Head of caudate nucleus (tissue), 42 donors: ENCODE measurements around the gene UCK2.
A peak's percentile ranks its signal among the peaks of the same experiment; 100 is the strongest.

Experiments
- DNase-seq, 42 donors: peaks; one replicate each; pipeline versions ENCODE4 v3.0.0 to v3.0.0-alpha.2; 2020 to 2021; ENCODE audit warnings: mixed read lengths in 7 of 42
- intact Hi-C: fragments of 100-400 bp; cut with DNase I; formaldehyde crosslinking; loops from one replicate; pipeline ENCODE4 v1.15.0; 2022

Gene UCK2

DNA sequence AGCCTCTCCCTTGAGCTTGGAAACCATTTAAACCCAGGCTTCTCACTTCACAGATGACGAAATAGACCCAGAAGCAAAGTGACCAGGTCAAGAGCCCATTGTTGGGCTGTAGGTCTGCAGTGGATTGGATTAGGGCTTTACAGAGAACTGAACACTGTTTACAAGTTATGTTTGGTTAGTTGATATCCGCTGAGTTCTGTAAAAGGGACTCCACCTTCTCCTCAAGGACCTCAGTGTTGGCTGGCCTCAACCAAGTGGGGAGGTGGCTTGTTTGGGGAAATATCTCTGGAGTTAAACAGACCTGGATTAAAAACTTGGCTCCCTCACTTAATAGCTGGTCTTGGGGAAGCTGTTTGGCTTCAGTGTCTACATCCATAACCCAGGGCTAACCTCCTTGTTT, 88.1 kb downstream of the UCK2 start:
- no peak for DNase-seq
- intact Hi-C loops: loop anchor here (5.0 kb wide), 1 partner anchor 518 kb away; no protein-coding TSS in a partner anchor

DNA sequence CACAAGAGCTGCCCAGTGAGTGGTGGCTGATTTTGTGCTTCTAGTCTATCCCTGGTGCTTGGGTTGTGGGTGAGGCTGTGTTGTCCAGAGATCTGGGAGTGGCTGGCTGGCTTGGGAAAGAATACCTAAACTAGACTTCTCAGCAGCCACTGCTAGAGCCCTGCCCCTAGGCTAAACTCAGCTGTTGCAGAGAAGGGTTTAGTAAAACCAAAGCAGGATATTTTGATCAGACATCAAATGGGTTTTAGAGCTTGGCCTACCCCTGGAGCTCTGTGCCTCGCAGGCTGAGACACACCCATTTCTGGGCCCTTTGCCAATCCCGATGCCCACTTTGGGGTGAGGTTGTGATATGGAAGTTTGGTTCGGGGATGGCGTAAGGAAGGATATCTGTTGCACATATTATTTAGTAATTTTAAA, 88.5 kb downstream of the UCK2 start:
- intact Hi-C loops: loop anchor here (5.0 kb wide), 1 partner anchor 519 kb away; no protein-coding TSS in a partner anchor
- DNase-seq: no peak

DNA sequence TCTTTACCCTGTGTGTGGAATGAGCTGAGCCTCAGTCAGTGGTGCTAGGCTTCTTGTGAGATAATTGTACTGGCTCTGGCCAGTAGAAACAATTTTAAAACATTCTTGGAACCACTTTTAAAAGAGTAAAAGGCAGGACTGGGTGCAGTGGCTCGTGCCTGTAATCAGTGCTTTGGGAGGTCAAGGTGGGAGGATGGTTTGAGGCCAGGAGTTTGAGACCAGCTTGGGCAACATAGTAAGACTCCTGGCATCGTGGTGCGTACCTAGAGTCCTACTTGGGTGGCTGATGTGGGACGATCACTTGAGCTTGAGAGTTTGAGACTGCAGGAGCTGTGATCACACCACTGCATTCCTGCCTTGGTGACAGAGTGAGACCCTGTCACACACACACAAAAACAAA, 89.8 kb downstream of the UCK2 start:
- intact Hi-C loops: loop anchor here (5.0 kb wide), 1 partner anchor 520 kb away; no protein-coding TSS in a partner anchor
- DNase-seq: peak in 1 of 42 donors; percentile 40

DNA sequence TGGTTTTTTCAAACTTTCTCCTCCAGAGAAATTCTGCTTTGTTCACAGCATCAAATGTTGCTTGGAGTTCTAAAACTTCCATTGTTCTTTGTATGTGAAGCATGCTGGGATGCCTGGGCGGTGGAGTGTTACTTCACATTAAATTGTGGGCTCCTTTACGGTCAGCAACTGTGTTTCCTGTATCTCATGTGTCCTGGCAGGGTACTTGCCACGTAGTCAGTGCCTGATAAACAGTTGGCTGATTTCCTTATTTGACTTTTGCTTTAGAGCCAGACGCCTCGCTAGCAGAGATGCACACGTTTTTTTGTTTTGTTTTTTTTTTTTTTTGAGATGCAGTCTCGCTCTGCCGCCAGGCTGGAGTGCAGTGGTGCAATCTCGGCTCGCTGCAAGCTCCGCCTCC, 96.7 kb downstream of the UCK2 start:
- DNase-seq: no peak
- intact Hi-C loops: no loop called here

DNA sequence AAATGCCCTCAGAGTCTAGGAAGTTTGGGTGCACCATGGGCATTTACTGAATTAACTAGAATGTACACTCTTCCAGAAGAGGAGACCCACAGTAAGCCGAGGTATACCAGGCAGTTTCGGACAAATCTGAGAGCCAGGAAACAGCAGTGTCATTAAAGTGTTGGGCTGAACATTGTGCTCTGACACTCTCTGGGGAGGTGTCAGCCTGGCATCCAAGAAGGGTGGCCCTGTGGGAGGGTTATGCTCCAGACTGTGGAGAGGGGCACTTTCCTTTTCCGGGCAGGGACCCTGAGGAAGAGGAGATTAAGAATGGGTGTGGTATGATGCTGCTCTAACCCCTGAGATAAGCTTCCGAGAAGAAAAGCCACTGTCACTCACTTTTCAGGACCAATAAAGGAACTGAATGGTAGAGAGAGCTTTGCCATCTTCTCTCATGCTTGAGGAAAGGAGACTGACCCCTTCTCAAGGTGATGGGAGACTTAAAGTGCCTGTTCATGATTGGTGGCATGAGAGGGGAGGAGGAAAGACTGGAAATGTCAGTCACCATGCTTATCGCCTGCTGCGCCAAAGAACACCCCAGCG, 98.2 kb downstream of the UCK2 start:
- intact Hi-C loops: loop anchor here (5.0 kb wide), 1 partner anchor 552 kb away; no protein-coding TSS in a partner anchor

DNA sequence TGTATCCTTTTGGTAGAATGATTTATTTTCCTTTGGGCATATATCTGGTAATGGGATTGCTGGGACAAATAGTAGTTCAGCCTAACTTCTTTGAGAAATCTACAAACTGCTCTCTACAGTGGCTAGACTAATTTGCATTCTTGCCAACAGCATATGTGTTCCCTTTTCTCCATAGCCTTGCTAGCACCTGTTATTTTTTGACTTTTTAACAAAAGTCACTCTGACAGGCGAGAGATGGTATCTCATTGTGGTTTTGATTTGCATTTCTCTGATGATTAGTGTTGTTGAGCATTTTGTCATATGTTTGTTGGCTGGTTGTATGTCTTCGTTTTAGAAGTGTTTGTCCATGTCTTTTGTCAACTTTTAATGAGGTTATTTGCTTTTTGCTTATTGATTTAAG, 99.8 kb downstream of the UCK2 start:
- intact Hi-C loops: loop anchor here (5.0 kb wide), 1 partner anchor 550 kb away; no protein-coding TSS in a partner anchor
- DNase-seq: no peak

More for the DNA sequence above, 98.2 kb downstream of the UCK2 start:
- DNase-seq: peak in 1 of 42 donors; percentile 2

DNA sequence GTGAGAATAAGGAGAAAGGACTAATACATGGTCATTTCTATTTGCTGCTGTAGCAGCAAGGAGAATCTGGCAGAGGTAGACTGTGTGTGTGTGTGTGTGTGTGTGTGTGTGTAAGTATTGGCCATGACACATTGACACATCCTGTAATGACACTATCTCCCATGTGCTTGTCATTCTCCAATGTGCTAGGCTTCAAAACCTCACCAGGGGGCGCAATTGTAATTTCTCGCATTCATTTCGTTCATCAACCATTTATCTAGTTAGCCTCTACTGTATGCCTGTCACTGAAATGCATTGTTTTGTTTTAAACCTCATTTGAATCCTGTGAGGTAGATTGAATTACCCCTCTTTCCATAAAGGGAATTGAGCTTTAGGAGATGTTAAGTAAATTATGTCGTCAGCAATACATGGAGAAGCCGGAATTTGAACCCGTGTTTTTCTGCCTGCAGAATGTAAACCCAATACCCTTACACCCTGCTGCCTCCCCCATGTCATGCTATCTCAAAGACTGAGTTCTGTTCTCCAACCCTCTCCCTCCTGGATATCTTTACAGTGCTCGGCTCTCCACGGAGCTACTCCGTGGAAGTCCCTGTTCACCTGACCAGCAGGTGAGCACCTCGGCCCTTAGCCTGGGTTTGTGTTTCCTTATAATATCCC, 100.8 kb downstream of the UCK2 start:
- intact Hi-C loops: loop anchor here (5.0 kb wide), 1 partner anchor 549 kb away; no protein-coding TSS in a partner anchor
- peak in 41 of 42 donors; percentile 18 to 84 (median 59) for DNase-seq

DNA sequence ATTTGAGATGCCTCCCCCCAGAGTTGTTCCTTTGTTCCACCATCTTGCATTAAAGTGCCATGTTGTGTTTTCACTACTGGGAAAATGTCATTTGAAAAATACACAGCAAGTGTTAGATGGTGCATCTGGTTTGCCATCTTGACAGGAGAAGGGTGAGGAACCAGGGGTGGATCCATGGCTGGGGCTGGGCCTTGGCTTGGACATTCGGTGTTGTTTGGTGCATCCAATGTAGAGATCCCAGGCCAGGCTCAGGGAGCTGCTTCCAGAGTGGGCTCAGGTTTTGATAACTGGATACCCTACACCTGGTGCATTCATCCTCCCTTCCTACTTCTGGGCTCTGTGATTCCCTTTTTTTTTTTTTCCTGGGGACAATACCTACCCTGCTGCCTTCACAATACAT, 103.5 kb downstream of the UCK2 start:
- intact Hi-C loops: no loop called here
- no peak for DNase-seq

DNA sequence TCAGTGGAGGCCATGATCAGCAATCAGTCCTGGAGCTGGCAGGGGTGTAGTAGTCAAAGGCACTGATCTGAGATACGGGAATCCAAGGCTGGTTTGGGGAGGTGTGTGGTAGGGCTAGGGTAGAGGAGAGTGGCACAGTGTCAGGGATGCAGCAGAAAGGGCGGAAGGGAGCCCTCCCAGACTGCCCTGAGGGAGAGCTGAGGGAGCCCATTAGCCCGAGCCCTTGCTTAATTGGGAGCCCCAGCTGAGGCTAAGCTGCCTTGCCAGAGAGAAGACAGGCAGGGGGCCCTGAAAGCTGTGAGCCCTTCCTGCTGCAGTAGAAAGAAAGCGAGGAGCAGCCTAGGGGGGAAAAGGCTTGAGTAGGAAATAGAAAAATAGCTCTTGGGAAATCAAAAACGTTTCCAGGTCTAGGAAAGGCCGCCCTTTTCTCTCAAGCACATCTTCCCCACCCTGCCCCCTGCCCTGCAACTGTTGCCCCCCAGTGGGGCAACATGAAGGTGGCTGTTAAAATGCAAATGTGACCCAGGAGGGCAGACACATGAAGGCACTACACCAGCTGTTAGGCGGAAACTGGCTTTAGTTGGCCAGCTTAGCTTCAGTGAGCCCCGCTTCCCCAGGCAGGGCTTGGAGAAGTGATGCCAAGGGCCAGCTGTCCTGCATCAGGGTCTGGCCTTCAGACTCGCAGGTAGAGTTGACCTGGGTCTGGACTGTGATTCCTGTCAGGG, 106.2 kb downstream of the UCK2 start:
- intact Hi-C loops: no loop called here
- DNase-seq: no peak

DNA sequence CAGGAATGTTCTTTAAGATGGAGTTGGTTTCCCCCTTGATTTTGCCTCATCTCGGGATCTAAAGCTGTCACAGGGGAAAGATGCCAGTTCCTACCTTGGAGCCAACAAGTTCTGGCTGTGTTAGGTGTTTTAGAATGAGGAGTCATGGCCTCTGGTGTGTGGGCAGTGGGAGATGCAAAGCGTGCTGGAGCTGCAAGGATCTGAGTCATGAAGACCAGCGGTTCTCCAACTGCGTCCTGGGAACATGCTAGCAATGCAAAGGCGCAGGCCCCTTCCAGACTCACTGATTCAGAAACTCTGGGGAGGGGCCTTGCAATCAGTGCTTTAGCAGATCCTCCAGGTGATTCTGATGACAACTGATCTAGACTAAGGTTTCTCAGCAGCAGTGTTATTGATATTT, 109.1 kb downstream of the UCK2 start:
- no peak for DNase-seq
- intact Hi-C loops: no loop called here

DNA sequence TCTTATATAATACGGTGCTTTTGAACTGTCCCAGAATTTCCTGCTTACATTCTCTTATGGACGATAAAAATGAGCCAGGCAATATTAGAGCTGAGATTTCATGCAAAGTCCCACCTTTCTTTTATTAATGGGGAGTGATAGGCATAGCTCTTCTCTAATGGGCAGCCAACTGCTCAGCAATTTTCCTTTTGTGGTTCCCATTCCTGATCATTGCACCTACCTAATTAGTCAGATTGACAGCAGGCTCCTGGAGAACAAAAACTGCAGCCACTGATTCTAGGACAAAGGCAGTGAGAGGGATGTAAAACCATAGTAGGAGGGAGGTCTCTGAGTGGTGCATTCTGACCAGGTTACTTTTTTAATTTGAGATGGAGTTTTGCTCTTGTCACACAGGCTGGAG, 110.4 kb downstream of the UCK2 start:
- DNase-seq: no peak
- intact Hi-C loops: no loop called here

DNA sequence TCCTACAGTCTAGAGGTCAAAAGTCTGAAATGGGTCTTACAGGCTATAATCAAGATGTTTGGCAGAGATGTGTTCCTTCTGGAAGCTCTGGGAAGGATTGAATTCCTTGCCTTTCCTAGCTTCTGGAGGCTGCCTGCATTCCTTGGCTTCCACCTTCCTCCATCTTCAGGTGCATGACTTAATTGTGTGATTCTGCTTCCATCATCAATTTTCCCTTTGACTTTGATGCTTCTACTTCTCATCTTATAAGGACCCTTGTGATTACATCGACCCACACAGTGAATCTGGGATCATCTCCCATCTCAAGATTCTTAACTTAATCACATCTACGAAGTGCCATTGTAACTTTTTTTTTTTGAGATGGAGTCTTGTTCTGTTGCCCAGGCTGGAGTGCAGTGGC, 111.4 kb downstream of the UCK2 start:
- no peak for DNase-seq
- intact Hi-C loops: no loop called here

DNA sequence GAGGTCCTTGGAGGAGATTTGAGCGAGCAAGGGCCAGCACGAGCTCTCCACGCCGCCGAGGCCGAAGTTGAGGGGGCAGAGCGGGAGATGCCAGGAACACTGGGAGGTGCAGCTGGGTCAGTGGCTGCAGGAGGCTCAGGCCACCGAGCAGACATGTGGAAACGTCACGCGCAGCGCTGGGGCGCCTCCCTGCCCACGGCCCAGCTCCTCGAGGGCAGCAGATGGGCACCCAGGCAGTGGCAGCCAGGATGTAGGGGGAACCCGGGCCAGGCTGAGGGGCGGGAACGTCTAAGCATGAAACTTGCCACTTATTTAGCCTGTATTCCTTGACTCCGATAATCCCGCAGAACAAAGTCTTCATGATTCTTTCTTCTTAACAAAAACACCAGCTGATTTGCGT, 114.1 kb downstream of the UCK2 start:
- peak in 1 of 42 donors; percentile 37 for DNase-seq
- intact Hi-C loops: no loop called here

DNA sequence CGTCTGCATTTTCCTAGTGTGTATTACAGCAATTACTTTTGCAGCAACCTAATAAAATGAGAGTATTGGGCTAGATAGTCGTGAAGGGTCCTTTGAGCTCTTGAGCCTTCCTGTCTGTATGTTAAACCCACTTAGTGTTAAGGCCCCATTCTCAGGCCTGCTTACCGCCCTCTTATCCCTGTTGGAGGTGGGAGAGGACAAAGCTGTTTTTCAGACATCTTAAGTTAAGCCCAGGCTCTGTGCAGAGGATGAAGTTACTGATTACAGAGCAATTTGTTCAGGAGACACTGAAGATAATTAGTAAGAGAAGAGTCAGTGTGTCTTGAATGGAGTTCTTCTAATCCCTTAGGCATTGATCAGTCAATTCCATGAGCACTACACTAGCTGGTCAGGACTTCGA, 114.6 kb downstream of the UCK2 start:
- DNase-seq: peak in 1 of 42 donors; percentile 17
- intact Hi-C loops: no loop called here

DNA sequence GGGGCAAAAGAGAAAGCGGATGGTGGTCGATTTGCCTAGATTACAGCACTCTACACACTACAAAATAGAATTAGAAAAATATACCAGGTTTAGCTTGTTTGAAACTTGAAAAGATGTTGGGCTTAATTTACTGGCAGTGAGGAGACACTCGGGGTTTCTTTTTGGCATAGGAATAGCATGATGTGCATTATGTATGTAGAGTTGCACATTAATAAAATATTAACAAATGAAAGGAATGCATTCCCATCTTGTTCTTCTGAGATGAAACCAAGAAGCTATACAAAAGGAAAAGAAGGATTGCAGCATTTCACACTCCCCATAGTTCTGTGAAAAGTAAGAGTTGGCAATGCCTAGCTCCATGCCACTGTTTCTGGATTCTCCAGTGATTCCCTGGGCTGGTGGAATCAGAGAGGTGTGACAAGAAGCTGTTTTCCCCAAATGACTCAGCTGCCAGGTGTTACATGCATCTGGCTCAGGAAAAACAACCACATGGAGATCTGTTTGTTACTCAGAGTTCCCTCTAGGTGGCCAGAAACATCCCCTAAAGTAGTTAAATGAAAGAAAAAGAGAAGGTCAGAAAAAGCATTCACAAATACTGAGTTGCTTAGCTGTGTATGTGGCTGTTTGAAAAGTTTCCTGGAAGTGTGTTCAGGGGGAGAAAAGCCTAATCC, 115.6 kb downstream of the UCK2 start:
- intact Hi-C loops: no loop called here
- DNase-seq: peak in 1 of 42 donors; percentile 31

DNA sequence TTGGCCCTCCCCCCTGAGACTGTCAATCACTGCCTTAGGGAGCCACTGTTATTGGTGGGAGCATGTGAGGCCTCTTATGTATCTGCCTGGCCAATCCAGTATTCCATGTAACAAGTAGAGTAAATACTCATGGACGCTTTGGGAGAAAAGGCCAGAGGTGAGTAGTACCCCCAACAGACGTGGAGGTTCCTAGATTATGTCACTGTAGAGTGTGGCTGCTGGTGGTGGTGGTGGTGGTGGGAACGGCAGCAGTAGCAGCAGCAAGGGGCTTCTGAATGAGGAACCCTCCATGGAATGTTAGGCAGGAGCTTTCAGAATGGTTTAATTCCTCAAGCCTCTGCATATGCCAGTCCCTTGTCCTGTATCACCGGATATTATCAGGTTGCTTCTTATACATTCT, 118.5 kb downstream of the UCK2 start:
- DNase-seq: no peak
- intact Hi-C loops: no loop called here

DNA sequence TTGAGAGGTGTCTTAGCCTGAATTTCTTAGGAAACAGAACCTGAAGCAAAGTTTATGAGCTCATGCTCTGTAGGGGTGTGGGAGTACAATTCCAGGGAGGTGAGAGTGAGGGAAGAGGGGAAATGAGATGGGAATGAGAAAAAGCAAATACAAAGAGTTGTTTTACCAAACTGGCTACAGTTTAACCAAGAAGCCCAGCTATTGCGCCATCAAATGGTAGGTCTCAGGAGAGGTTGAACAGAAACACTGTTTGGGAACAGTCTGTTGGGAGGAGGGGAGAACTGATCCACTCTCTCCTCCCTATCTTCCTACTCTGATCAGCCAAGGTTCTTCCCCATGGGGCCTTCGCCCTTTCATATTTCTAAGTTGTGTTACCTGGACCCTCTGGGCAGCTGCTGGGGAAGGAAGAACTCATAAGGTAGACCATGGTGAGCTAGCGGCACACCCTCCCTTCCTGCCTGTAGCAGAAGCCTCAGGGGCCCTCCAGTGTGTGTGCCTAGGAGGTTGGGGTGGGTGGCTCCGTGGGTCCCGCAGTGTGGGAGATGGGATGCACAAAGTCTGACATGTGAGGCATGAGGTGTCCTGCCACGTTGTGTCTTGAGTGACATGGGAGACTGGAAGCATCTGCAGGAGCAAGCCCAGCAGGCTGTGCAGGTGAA, 120.5 kb downstream of the UCK2 start:
- intact Hi-C loops: no loop called here
- DNase-seq: no peak

DNA sequence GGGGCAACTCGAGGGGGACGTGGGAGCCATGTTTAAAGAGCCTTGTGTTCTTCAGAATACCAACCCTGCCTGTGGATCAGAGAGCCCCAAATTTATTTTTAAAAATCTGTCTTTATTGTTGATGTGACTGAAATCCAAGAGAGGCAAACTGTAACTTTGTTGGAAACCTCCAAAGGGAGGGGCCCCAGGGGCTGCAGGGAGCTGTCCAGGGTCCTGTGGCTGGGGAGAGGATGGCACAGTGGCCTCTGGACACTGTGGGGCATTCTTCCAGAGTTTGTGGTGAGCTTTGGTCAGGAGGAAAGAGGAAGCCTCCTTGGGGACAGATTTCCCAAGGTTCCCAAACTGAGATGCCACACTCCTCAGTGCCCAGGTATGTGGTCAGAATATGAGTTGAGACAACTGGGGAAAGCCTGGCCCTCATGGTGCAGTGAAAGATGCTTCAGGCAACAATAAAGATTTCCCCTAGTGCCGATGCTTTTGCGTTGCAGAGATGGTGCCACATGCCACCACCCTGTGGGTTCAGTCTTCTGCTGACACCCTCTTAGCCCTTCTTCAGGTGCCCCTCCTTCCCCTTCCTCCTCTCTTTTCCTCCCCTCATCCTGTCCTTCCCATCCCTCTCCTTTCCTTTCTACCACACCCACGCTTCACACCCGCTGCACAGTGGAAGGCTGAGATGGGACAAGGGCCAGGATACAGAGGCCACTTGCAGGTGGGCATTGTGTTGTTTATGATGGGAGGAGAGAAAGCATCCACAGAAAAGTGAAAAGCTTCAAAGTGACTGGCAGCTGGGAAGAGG, 122.1 kb downstream of the UCK2 start:
- peak in 1 of 42 donors; percentile 28 for DNase-seq
- intact Hi-C loops: no loop called here
